GM12878 (cell line): ENCODE data around the gene IL26. TPM values are rescaled to one million over a fixed set of nuclear protein-coding genes. Genes with fewer than 3 reads are reported as not detected.
A peak's percentile ranks its signal among the peaks of the same experiment; 100 is the strongest.

Experiments used
- ATAC-seq: fragments of 200-7000 bp; cut with Tn5 transposase; 3 replicates; pipeline ENCODE4 v1.9.1; 2020; ENCODE audit warnings: mild to moderate bottlenecking, moderate library complexity
- BruUV-seq: library from RNA; stranded (reverse); fragments of 400-500 nt; replicated peaks from 2 replicates; lab custom pipeline; 2021; lab: Mats Ljungman, UMichigan
- CTCF ChIA-PET: fragments of 300-600 bp; sonication (Branson Sonifier 250); formaldehyde crosslinking; extraction: SDS; loops from one replicate; lab custom pipeline; 2021; ENCODE audit warnings: inconsistent platforms; lab: Yijun Ruan, JAX
- POLR2A ChIA-PET: fragments of 350-600 bp; formaldehyde crosslinking; extraction: SDS; loops from one replicate; lab custom pipeline; 2021; ENCODE audit warnings: inconsistent platforms; lab: Charles Lee
- RAD21 ChIA-PET: fragments of 300-600 bp; sonication (Branson Sonifier 250); formaldehyde crosslinking; loops from one replicate; lab custom pipeline; 2023; ENCODE audit warnings: antibody characterized with exemption; ENCODE audit not compliant: unreplicated experiment; lab: Charles Lee
- SMC1A ChIA-PET: fragments of 300-600 bp; sonication (Branson Sonifier 250); formaldehyde crosslinking; loops from one replicate; lab custom pipeline; 2023; ENCODE audit not compliant: unreplicated experiment, uncharacterized antibody; lab: Charles Lee
- DNase-seq: peaks from one replicate; pipeline ENCODE4 v3.0.0-alpha.2; 2011; ENCODE audit warnings: low read depth, low spot score
- FAIRE-seq: peaks from 3 replicates; lab custom pipeline; 2011; peaks lifted over from hg19 to GRCh38; lab: Jason Lieb, UNC
- H2AFZ ChIP-seq: 2 replicates; pipeline ENCODE4 v1.6.0; 2011; ENCODE audit warnings: low read depth, low read length, control low read depth; ENCODE audit not compliant: control insufficient read depth
- H3K27ac ChIP-seq: 2 replicates; pipeline ENCODE4 v1.5.1; 2011; ENCODE audit warnings: control low read depth; ENCODE audit not compliant: control insufficient read depth, insufficient read depth
- H3K27me3 ChIP-seq, 2 experiments: replicated peaks in 1 of 2; 2 replicates each; pipeline versions ENCODE4 v1.6.0 to v1.6.1; 2011; ENCODE audit warnings: low read length in 1 of 2; ENCODE audit not compliant: control insufficient read depth in 2 of 2, insufficient read depth in 2 of 2
- H3K36me3 ChIP-seq, 2 experiments: 2 replicates each; pipeline ENCODE4 v1.5.1; 2011; ENCODE audit warnings: low read length in 1 of 2; ENCODE audit not compliant: control insufficient read depth in 2 of 2, insufficient read depth in 2 of 2
- H3K4me1 ChIP-seq: 2 replicates; pipeline ENCODE4 v1.6.1; 2011; ENCODE audit warnings: mild to moderate bottlenecking, low read length, moderate library complexity, mixed read lengths; ENCODE audit not compliant: control insufficient read depth, insufficient read depth
- H3K4me2 ChIP-seq: 2 replicates; pipeline ENCODE4 v1.6.0; 2011; ENCODE audit warnings: control low read depth; ENCODE audit not compliant: control insufficient read depth, insufficient read depth
- H3K4me3 ChIP-seq: fragments of 200-600 bp; sonication (generic); 2 replicates; pipeline ENCODE4 v1.5.1; 2016
- H3K79me2 ChIP-seq: 2 replicates; pipeline ENCODE4 v1.6.0; 2011; ENCODE audit warnings: low read length; ENCODE audit not compliant: control insufficient read depth, insufficient read depth
- H3K9ac ChIP-seq: 2 replicates; pipeline ENCODE4 v1.8.0; 2011; ENCODE audit warnings: low read length, control low read depth, mixed read lengths; ENCODE audit not compliant: control insufficient read depth, insufficient read depth
- H3K9me3 ChIP-seq: replicated peaks from 3 replicates; pipeline ENCODE4 v1.5.1; 2011; ENCODE audit warnings: mild to moderate bottlenecking, low read length; ENCODE audit not compliant: control insufficient read depth, insufficient read depth
- H4K20me1 ChIP-seq: 2 replicates; pipeline ENCODE4 v1.6.0; 2011; ENCODE audit not compliant: control insufficient read depth, insufficient read depth
- ATF7 ChIP-seq: fragments of 450-650 bp; IDR thresholded peaks from 2 replicates; pipeline ENCODE4 v1.6.1; 2016; ENCODE audit warnings: low read depth, mild to moderate bottlenecking
- CHD4 ChIP-seq: fragments of 200-600 bp; sonication (generic); IDR thresholded peaks from 2 replicates; pipeline ENCODE4 v1.6.1; 2016; ENCODE audit warnings: mild to moderate bottlenecking
- HDAC6 ChIP-seq: fragments of 200-600 bp; sonication (generic); IDR thresholded peaks from one replicate; pipeline ENCODE4 v1.8.0; 2017; ENCODE audit warnings: antibody characterized with exemption; ENCODE audit not compliant: unreplicated experiment
- JUND ChIP-seq: IDR thresholded peaks from 2 replicates; pipeline ENCODE4 v1.6.1; 2012; ENCODE audit warnings: low read depth, mild to moderate bottlenecking, low read length, improper control_type of control experiment, moderate library complexity
- PML ChIP-seq: IDR thresholded peaks from 2 replicates; pipeline ENCODE4 v1.6.1; 2012; ENCODE audit warnings: low read length, inconsistent platforms
- POLR2A ChIP-seq: IDR thresholded peaks from 2 replicates; pipeline ENCODE4 v1.6.1; 2011; ENCODE audit warnings: low read depth, mild to moderate bottlenecking, low read length
- POLR2AphosphoS5 ChIP-seq: IDR thresholded peaks from 2 replicates; pipeline ENCODE4 v1.6.1; 2011; ENCODE audit warnings: mild to moderate bottlenecking, low read length, inconsistent platforms
- RB1 ChIP-seq: fragments of 450-650 bp; formaldehyde crosslinking; IDR thresholded peaks from 2 replicates; pipeline ENCODE4 v1.6.1; 2017; ENCODE audit warnings: mild to moderate bottlenecking, borderline replicate concordance
- SIN3A ChIP-seq: IDR thresholded peaks from 2 replicates; pipeline ENCODE4 v1.6.1; 2012; ENCODE audit warnings: low read depth, low read length, improper control_type of control experiment
- SMC3 ChIP-seq: IDR thresholded peaks from 2 replicates; pipeline ENCODE4 v1.6.1; 2011; ENCODE audit warnings: low read length, improper control_type of control experiment, borderline replicate concordance
- SP1 ChIP-seq: IDR thresholded peaks from one replicate; pipeline ENCODE4 v1.6.1; 2011; ENCODE audit warnings: low read depth, low read length
- SREBF2 ChIP-seq: IDR thresholded peaks from 2 replicates; pipeline ENCODE4 v1.6.1; 2012; ENCODE audit warnings: mild to moderate bottlenecking, low read length
- WGBS: methylation state at CpG from one replicate; pipeline ENCODE4 v1.1.6; 2016; ENCODE audit warnings: low lambda C conversion rate; ENCODE audit not compliant: insufficient replicate concordance, insufficient coverage; ENCODE audit errors: missing lambda C conversion rate; 5-methylcytosine and 5-hydroxymethylcytosine counted together
- in situ Hi-C: fragments of 300-500 bp; cut with MboI; formaldehyde crosslinking; loops from 9 replicates; pipeline ENCODE4 v1.14.3; 2018; ENCODE audit warnings: mixed read lengths
- intact Hi-C: fragments of 100-400 bp; cut with micrococcal nuclease; formaldehyde crosslinking; loops from one replicate; pipeline ENCODE4 v1.14.2; 2022; ENCODE audit not compliant: unreplicated experiment
- polyA plus RNA-seq, 11 experiments: library from polyadenylated mRNA; depleted of rRNA in 4 of 11; unstranded in 6 of 11; stranded (reverse) in 5 of 11; fragments of >200 nt; fragmentation: Nextera tagmentation in 4 of 11; fragmentation: Illumina TruSeq in 1 of 11; extraction: Ambion mirVana in 4 of 11; extraction: Trizol in 1 of 11; gene quantifications; 1 replicate in 1 of 11; 2 replicates in 10 of 11; pipeline versions ENCODE4 v1.2.1 to v1.2.3, GENCODE V29; 2011 to 2016; ENCODE audit warnings: inconsistent platforms in 2 of 11, missing spikeins in 2 of 11, low read depth in 1 of 11
- total RNA-seq, 4 experiments: library from RNA; depleted of rRNA in 3 of 4; stranded (reverse); fragments of >200 nt in 3 of 4; fragmentation: Illumina TruSeq in 1 of 4; extraction: Trizol in 1 of 4; gene quantifications; 2 replicates each; pipeline versions ENCODE4 v1.2.1 to v1.2.3, GENCODE V29; 2013 to 2021
- TF ChIP-seq, protein P1 (sequence below): IDR thresholded peaks from 2 replicates; pipeline ENCODE4 v1.6.1; 2012; ENCODE audit warnings: low read depth, low read length, improper control_type of control experiment
- TF ChIP-seq, protein P2 (sequence below): fragments of 450-650 bp; IDR thresholded peaks from 2 replicates; pipeline ENCODE4 v1.6.1; 2016; ENCODE audit warnings: mild to moderate bottlenecking
- TF ChIP-seq, protein P3 (sequence below): fragments of 450-650 bp; IDR thresholded peaks from 2 replicates; pipeline ENCODE4 v1.6.1; 2018; ENCODE audit warnings: borderline replicate concordance, mild to moderate bottlenecking; ENCODE audit not compliant: partially characterized antibody

The IL26 gene
- total and polyA plus RNA-seq, 10 of the 15 experiments (the other 5 are each of a cell fraction or from before 2014, with no cell fraction given) = not detected

DNA sequence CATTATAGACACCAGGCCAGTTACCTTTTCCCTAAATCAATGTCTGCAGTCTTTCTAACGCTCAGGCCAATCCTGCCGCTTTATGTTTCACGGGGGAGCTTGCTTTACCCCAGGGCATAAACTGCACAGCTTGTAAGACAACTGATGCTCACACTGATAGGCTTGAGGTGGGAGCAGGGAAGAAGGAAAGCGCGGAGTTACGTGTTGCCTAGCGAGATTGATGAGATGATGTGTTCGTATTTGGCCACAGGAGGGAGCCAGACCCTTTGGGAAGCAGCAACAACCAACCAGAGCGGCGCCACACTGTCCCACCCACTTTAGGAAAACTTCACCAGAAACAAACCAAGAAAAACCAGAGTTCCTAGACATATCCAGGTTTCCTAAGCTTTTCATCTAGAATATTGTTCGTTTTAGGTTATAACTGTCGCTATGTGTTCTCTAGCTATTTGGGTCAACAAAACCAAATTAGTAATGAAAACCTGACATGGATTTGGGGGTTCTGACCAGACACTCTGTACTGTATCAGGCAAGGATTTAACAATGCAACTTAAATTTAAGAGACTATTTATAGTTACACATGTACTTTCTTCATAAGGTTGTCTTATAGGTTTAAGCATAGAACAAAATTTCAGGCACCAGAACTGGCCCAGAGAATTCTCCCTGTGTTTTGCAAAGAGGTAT lies 2.4 kb downstream of the IL26 start:
- BruUV-seq = no TSS peak
- no peaks in the 10 kb centered on the region for H3K79me2 ChIP-seq
- H4K20me1 ChIP-seq = no peaks in the 10 kb centered on the region
- in situ Hi-C loops = no loop called here
- DNase-seq (peak; percentile 71), FAIRE-seq (peak; percentile 98), ATAC-seq (peak; percentile 100)
- peak overlapping the region; percentile 78 for H2AFZ ChIP-seq
- WGBS = 3% methylated on average over 12 of the region's 12 CpGs
- no peaks in the 10 kb centered on the region for H3K9me3 ChIP-seq
- H3K27me3 ChIP-seq = no peaks in the 10 kb centered on the region; a peak in 1 of 4 replicates
- ChIA-PET RAD21 (interaction anchor here (0.5 to 6.2 kb wide), 15 partner anchors 9 to 387 kb away, joined by 3 to 72 read pairs (median 5); partner anchors contain the start of gene RAP1B), POLR2A (interaction anchor here (0.6 to 0.8 kb wide), 2 partner anchors 59 to 109 kb away, joined by 3 read pairs; partner anchors contain the start of gene MDM1), CTCF (interaction anchor here (0.5 to 6.1 kb wide), 53 partner anchors 9 to 868 kb away, joined by 3 to 189 read pairs (median 4); partner anchors contain the start of gene MDM1), SMC1A (interaction anchor here (0.6 to 6.0 kb wide), 30 partner anchors 9 to 867 kb away, joined by 3 to 147 read pairs (median 5); partner anchors contain the start of gene SLC35E3)
- H3K36me3 ChIP-seq = no peaks in the 10 kb centered on the region
- H3K4me1 ChIP-seq = no peaks in the 10 kb centered on the region
- H3K4me3 ChIP-seq = no peak overlapping the region
- H3K4me2 ChIP-seq = no peak overlapping the region
- no peak overlapping the region for H3K27ac ChIP-seq
- H3K9ac ChIP-seq = no peak overlapping the region
- intact Hi-C loops = loop anchor here (1.0 kb wide), 2 partner anchors 94 to 183 kb away; no protein-coding TSS in a partner anchor
- TF ChIP-seq SIN3A = no peak
- TF ChIP-seq SP1 = peak; percentile 31
- TF ChIP-seq ATF7 = 0 out of 2 replicates have a peak, but pooled peaks have one; percentile 37
- TF ChIP-seq, protein P1, sequence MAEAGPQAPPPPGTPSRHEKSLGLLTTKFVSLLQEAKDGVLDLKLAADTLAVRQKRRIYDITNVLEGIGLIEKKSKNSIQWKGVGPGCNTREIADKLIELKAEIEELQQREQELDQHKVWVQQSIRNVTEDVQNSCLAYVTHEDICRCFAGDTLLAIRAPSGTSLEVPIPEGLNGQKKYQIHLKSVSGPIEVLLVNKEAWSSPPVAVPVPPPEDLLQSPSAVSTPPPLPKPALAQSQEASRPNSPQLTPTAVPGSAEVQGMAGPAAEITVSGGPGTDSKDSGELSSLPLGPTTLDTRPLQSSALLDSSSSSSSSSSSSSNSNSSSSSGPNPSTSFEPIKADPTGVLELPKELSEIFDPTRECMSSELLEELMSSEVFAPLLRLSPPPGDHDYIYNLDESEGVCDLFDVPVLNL = no peak
- peak; percentile 96 for TF ChIP-seq SMC3
- TF ChIP-seq POLR2A = no peak
- no peak for TF ChIP-seq JUND
- peak; percentile 77; the same call in 1 of the 2 replicates for TF ChIP-seq RB1
- TF ChIP-seq CHD4 = no peak
- TF ChIP-seq PML = no peak
- no peak for TF ChIP-seq SREBF2
- TF ChIP-seq, protein P2, sequence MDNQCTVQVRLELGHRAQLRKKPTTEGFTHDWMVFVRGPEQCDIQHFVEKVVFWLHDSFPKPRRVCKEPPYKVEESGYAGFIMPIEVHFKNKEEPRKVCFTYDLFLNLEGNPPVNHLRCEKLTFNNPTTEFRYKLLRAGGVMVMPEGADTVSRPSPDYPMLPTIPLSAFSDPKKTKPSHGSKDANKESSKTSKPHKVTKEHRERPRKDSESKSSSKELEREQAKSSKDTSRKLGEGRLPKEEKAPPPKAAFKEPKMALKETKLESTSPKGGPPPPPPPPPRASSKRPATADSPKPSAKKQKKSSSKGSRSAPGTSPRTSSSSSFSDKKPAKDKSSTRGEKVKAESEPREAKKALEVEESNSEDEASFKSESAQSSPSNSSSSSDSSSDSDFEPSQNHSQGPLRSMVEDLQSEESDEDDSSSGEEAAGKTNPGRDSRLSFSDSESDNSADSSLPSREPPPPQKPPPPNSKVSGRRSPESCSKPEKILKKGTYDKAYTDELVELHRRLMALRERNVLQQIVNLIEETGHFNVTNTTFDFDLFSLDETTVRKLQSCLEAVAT = no peak
- no peak for TF ChIP-seq POLR2AphosphoS5
- TF ChIP-seq, protein P3, sequence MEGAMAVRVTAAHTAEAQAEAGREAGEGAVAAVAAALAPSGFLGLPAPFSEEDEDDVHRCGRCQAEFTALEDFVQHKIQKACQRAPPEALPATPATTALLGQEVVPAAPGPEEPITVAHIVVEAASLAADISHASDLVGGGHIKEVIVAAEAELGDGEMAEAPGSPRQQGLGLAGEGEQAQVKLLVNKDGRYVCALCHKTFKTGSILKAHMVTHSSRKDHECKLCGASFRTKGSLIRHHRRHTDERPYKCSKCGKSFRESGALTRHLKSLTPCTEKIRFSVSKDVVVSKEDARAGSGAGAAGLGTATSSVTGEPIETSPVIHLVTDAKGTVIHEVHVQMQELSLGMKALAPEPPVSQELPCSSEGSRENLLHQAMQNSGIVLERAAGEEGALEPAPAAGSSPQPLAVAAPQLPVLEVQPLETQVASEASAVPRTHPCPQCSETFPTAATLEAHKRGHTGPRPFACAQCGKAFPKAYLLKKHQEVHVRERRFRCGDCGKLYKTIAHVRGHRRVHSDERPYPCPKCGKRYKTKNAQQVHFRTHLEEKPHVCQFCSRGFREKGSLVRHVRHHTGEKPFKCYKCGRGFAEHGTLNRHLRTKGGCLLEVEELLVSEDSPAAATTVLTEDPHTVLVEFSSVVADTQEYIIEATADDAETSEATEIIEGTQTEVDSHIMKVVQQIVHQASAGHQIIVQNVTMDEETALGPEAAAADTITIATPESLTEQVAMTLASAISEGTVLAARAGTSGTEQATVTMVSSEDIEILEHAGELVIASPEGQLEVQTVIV = no peak
- TF ChIP-seq HDAC6 = no peak
